Measurements from ENCODE around the gene ARHGAP45.

DNA sequence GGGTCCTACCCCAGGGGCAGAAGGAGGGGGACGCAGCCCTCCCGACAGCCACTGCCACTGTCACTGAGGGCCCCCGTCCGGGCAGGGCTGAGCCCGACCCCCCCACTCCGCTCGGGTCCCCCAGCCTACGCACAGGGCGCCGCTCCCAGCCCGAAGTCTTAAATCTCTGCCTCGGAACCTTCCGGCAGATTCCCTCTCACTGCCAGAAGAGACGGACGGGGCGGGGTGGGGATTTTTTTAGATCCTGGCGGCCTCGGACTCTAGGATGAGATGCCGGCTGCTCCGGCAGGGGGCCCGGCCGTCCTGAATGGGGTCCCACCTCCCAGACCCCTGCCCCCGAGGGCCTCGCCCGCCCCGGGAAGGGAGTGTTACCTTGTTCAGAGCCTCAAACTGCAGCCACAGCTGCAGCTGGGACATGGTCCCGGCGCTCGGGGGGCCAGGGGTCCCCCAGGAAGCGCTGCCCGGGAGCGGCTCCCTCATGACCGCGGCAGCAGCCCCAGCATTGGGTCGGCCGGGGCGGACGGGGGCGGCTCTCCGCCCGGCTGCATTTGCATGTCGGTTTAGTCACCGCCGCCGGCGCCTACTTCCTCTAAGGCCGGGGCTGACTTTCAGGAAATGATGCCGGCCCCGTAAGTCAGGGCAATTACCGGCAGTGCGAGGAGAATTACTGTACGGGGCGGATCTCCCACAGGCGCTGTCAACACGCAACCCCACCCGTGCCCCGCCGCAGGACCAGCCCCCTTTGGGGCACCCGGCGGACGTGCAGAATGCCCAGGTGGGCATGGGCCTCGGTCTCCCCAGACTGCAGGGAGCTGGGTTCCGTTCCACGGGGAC, 65.0 kb downstream of the ARHGAP45 start:
- TF ChIP-seq, protein P1, sequence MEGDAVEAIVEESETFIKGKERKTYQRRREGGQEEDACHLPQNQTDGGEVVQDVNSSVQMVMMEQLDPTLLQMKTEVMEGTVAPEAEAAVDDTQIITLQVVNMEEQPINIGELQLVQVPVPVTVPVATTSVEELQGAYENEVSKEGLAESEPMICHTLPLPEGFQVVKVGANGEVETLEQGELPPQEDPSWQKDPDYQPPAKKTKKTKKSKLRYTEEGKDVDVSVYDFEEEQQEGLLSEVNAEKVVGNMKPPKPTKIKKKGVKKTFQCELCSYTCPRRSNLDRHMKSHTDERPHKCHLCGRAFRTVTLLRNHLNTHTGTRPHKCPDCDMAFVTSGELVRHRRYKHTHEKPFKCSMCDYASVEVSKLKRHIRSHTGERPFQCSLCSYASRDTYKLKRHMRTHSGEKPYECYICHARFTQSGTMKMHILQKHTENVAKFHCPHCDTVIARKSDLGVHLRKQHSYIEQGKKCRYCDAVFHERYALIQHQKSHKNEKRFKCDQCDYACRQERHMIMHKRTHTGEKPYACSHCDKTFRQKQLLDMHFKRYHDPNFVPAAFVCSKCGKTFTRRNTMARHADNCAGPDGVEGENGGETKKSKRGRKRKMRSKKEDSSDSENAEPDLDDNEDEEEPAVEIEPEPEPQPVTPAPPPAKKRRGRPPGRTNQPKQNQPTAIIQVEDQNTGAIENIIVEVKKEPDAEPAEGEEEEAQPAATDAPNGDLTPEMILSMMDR (IDR thresholded peaks at IDR 0.05; ENCODE audit: insufficient read depth, low read depth, low read length), result no peak
- TF ChIP-seq EZH2 (IDR thresholded peaks at IDR 0.05; ENCODE audit: insufficient read depth, low read length), result no peak

Data from astrocyte (in vitro differentiated cells and primary cell).